ENCODE data around the gene NR0B1.

The NR0B1 gene

GRCh38 chrX:30275498-30275897, 33.7 kb downstream of the NR0B1 start:
- DNase-seq (ENCODE audit: low read depth in 3 of 3, low spot score in 1 of 3) = no peak

GRCh38 chrX:30270639-30271038, 38.6 kb downstream of the NR0B1 start:
- no peak for DNase-seq (ENCODE audit: low read depth in 3 of 3, low spot score in 1 of 3)

- DNase-seq (ENCODE audit: low read depth in 3 of 3, low spot score in 1 of 3) = no peak
Observed at GRCh38 chrX:30262763-30263162, 46.4 kb downstream of the NR0B1 start.

GRCh38 chrX:30261012-30261411, 48.2 kb downstream of the NR0B1 start:
- no peak for DNase-seq (ENCODE audit: low read depth in 3 of 3, low spot score in 1 of 3)

- DNase-seq (ENCODE audit: low read depth in 3 of 3, low spot score in 1 of 3) = no peak
Observed at GRCh38 chrX:30259927-30260326, 49.3 kb downstream of the NR0B1 start.

Data from stimulated activated CD4-positive, alpha-beta T cell treated with anti-CD3 and anti-CD28 coated beads, TNF-alpha, amount 100 ng/mL, for 1 hour (primary cell).